Glutamatergic neuron (in vitro differentiated cells): ENCODE results near the gene ERI3. TPM values are rescaled to one million over a fixed set of nuclear protein-coding genes. Genes with fewer than 3 reads are reported as not detected.
A peak's percentile ranks its signal among the peaks of the same experiment; 100 is the strongest.

Source experiments
- DNase-seq: peaks from one replicate; pipeline ENCODE4 v3.0.0; 2022
- H3K27ac Mint-ChIP-seq: one replicate; pipeline ENCODE4 v1.8.0; 2020; ENCODE audit warnings: mild to moderate bottlenecking, mixed read lengths, inconsistent platforms; ENCODE audit not compliant: unreplicated experiment
- H3K27me3 Mint-ChIP-seq: one replicate; pipeline ENCODE4 v1.8.0; 2020; ENCODE audit warnings: mild to moderate bottlenecking, moderate library complexity, mixed read lengths, inconsistent platforms; ENCODE audit not compliant: unreplicated experiment
- H3K36me3 Mint-ChIP-seq: one replicate; pipeline ENCODE4 v1.8.0; 2020; ENCODE audit warnings: mild to moderate bottlenecking, mixed read lengths, inconsistent platforms; ENCODE audit not compliant: unreplicated experiment
- H3K4me1 Mint-ChIP-seq: one replicate; pipeline ENCODE4 v1.8.0; 2020; ENCODE audit warnings: mild to moderate bottlenecking, low read depth, mixed read lengths, inconsistent platforms; ENCODE audit not compliant: unreplicated experiment
- H3K4me3 Mint-ChIP-seq: one replicate; pipeline ENCODE4 v1.8.0; 2020; ENCODE audit warnings: mild to moderate bottlenecking, mixed read lengths, inconsistent platforms; ENCODE audit not compliant: unreplicated experiment
- H3K9me3 Mint-ChIP-seq: one replicate; pipeline ENCODE4 v1.8.0; 2020; ENCODE audit warnings: mild to moderate bottlenecking, moderate library complexity, mixed read lengths, inconsistent platforms; ENCODE audit not compliant: unreplicated experiment
- total RNA-seq: library from RNA; stranded (reverse); fragmentation: NEBNext Ultra II Directional; extraction: Animal tissue kit (Norgen Biotek cat#: 25700); gene quantifications from one replicate; pipeline ENCODE4 v1.2.1, GENCODE V29; 2021; ENCODE audit not compliant: unreplicated experiment
- TF ChIP-seq, protein P1 (sequence below): fragments of 200-600 bp; sonication (generic); IDR thresholded peaks from one replicate; pipeline ENCODE4 v1.5.0; 2021; ENCODE audit not compliant: partially characterized antibody, unreplicated experiment

Gene ERI3
- total RNA-seq, 1 donor from 2014 or later: 37.0 TPM

DNA sequence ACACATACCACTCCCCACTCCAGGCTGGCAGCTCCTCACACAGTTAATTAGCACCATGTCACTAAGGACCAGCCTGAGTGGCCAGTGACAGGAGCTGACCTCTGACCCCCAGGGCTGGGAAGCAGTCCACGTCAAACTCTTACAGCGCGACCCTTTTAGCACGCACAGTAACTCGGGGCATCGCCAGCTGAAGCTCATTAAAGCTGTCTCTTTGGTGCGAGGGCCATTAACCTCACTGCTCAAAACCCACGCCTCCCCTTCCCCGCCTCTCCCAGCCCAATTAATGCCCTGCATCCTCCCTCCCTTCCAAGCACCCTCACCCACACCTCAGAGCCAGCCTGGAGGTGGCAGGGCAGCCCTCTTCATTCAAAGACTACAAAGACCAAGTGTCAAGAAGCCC is 110.1 kb downstream of the ERI3 start:
- no peak for DNase-seq
- TF ChIP-seq, protein P1, sequence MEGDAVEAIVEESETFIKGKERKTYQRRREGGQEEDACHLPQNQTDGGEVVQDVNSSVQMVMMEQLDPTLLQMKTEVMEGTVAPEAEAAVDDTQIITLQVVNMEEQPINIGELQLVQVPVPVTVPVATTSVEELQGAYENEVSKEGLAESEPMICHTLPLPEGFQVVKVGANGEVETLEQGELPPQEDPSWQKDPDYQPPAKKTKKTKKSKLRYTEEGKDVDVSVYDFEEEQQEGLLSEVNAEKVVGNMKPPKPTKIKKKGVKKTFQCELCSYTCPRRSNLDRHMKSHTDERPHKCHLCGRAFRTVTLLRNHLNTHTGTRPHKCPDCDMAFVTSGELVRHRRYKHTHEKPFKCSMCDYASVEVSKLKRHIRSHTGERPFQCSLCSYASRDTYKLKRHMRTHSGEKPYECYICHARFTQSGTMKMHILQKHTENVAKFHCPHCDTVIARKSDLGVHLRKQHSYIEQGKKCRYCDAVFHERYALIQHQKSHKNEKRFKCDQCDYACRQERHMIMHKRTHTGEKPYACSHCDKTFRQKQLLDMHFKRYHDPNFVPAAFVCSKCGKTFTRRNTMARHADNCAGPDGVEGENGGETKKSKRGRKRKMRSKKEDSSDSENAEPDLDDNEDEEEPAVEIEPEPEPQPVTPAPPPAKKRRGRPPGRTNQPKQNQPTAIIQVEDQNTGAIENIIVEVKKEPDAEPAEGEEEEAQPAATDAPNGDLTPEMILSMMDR: no peak
- no peak overlapping the region for H3K4me3 Mint-ChIP-seq

DNA sequence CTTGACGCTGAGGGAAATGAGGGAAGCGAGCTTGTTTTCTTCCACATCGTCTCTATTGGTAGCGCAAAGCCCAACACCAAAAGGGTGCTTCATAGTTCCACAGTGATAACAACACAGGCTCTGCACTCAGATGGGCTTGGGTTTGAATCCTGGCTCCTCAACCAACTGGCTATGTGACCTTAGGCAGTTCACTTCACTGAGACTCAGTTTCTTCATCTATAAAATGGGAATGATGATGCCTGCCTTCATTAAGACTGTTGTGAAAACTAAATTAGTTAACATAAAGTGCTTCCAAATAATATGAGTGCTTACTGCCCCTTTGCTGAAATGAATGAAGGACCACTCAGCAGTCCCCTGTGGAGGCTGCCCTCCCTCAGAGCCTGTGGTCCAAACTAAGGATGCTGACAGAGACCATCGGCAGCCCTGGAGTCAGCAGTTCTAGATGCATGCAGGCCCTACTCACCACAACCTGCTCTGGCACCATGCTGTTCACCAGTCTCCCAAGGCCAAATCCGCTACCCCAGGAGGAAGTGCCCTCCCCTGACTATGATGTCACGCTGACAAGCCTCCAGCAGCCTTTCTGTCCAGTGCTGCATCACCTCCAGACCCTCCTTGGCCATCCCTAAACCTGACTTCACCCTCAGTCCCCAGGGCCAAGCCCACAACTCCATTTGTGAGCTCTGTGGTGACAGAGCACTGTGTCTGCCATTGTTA is 111.1 kb downstream of the ERI3 start:
- no peak for DNase-seq
- H3K27ac Mint-ChIP-seq: no peak overlapping the region
- H3K27me3 Mint-ChIP-seq: peaks cover 14% of the 10 kb centered on the region
- peaks cover 10% of the 10 kb centered on the region for H3K9me3 Mint-ChIP-seq
- TF ChIP-seq, protein P1: no peak
- no peaks in the 10 kb centered on the region for H3K36me3 Mint-ChIP-seq
- H3K4me3 Mint-ChIP-seq: no peak overlapping the region
- H3K4me1 Mint-ChIP-seq: peaks cover 48% of the 10 kb centered on the region

More for the DNA sequence above, 110.1 kb downstream of the ERI3 start:
- Mint-ChIP-seq H3K27me3 (peaks cover 14% of the 10 kb centered on the region), H3K4me1 (peaks cover 49% of the 10 kb centered on the region), H3K27ac (no peak overlapping the region), H3K9me3 (peaks cover 9% of the 10 kb centered on the region), H3K36me3 (no peaks in the 10 kb centered on the region)

DNA sequence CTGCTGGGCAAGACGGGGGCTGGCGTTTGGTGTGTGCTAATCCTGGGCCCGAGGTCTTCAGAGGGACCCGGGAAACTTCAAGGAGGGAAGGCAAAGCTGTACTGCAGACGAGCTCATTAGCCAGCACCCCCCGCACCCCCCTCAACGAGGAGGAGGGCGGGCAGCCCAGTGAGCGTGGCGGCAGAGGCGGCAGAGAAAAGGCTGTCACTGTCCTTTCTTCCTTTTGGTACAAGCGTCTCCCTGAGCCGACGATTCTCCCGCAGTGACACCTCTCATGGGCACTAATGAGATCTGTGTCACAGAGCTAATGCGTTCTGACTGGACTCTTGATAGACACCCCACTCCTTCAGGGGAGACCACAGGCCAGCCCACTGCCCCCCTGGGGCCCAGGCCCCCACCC is 112.3 kb downstream of the ERI3 start:
- Mint-ChIP-seq H3K4me3 (no peak overlapping the region), H3K27ac (no peak overlapping the region), H3K27me3 (peaks cover 14% of the 10 kb centered on the region), H3K9me3 (peaks cover 10% of the 10 kb centered on the region), H3K4me1 (peaks cover 43% of the 10 kb centered on the region), H3K36me3 (no peaks in the 10 kb centered on the region)
- DNase-seq: no peak
- TF ChIP-seq, protein P1: no peak

DNA sequence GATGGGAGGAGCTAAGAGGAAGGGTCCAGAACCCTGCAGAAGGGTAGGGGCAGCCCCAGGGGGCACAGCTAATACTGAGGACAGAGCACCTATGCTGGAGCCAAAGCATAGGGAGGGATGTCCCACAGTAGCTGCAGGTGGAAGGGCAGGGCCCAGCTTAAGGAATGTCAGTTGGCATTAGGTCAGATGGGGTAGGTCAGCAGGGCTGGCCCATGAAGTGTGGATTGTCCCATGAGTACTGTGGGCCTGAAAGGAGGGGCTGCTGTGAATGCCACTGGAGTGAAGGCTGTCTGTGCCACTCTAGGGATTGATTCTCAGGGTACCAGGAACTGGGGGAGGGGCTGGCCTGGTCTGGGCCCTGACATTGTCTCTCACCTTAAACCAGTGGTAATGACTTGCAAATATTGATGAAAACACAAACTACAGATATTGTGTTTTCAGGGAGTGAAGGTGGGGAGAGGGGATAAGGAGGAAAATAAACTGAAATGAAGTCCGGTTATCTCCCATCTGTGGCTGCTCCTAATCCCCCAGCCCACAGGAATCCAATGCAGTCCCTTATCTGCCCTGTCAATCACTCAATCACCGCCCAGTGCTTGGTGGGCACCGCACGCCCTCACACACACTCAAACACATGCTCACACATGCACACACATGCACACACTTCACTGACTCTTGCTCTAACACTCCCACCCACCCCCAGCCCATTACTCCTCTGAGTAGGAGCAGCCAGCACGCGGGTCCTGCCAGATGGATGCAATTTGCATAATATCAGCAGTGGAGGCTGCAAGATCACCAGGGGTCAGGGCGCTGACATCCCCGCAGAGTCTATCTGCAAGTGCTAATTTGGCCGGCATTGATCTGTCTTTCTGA is 114.0 kb downstream of the ERI3 start:
- Mint-ChIP-seq H3K4me1 (peaks cover 36% of the 10 kb centered on the region), H3K9me3 (peaks cover 10% of the 10 kb centered on the region), H3K27ac (peak overlapping the region; percentile 93), H3K36me3 (no peaks in the 10 kb centered on the region), H3K4me3 (peak overlapping the region; percentile 73), H3K27me3 (peaks cover 11% of the 10 kb centered on the region)
- TF ChIP-seq, protein P1: no peak
- DNase-seq: peak; percentile 63
